A673 (cell line): ENCODE measurements around the gene PIK3CD. TPM values are rescaled to one million over a fixed set of nuclear protein-coding genes. Genes with fewer than 3 reads are reported as not detected.

Experiments used
- BruUV-seq: library from RNA; stranded (reverse); fragments of 400-500 nt; replicated peaks from 2 replicates; lab custom pipeline; 2021; lab: Mats Ljungman, UMichigan
- CTCF ChIA-PET: fragments of 300-600 bp; sonication (Branson Sonifier 250); formaldehyde crosslinking; loops from one replicate; lab custom pipeline; 2022; ENCODE audit warnings: antibody characterized with exemption; lab: Charles Lee
- POLR2A ChIA-PET: fragments of 300-600 bp; sonication (Branson Sonifier 250); formaldehyde crosslinking; loops from one replicate; lab custom pipeline; 2022; ENCODE audit warnings: antibody characterized with exemption; ENCODE audit not compliant: low non-redundant PET; lab: Charles Lee
- DNase-seq: peaks from one replicate; pipeline ENCODE4 v3.0.0-alpha.2; 2015; ENCODE audit warnings: low spot score
- H3K27ac ChIP-seq: fragments of 200-600 bp; sonication (generic); 2 replicates; pipeline ENCODE4 v1.5.1; 2016; ENCODE audit warnings: mixed run types, low read depth, mild to moderate bottlenecking, mixed read lengths, antibody characterized with exemption, low read length; ENCODE audit not compliant: poor library complexity, severe bottlenecking
- H3K27me3 ChIP-seq: fragments of 200-600 bp; sonication (generic); replicated peaks from 2 replicates; pipeline ENCODE4 v1.6.1; 2017; ENCODE audit warnings: mixed run types, low read depth, mild to moderate bottlenecking, mixed read lengths, antibody characterized with exemption, low read length; ENCODE audit not compliant: insufficient read depth, poor library complexity
- H3K36me3 ChIP-seq: fragments of 200-600 bp; sonication (generic); 2 replicates; pipeline ENCODE4 v1.6.1; 2016; ENCODE audit warnings: mixed run types, mild to moderate bottlenecking, mixed read lengths, antibody characterized with exemption, low read length; ENCODE audit not compliant: insufficient read depth, poor library complexity, severe bottlenecking
- H3K4me1 ChIP-seq: fragments of 200-600 bp; sonication (generic); 2 replicates; pipeline ENCODE4 v1.6.1; 2017; ENCODE audit warnings: mixed run types, mild to moderate bottlenecking, mixed read lengths, antibody characterized with exemption, low read length; ENCODE audit not compliant: insufficient read depth, poor library complexity, severe bottlenecking
- H3K4me3 ChIP-seq: fragments of 200-600 bp; sonication (generic); 2 replicates; pipeline ENCODE4 v1.5.1; 2016; ENCODE audit warnings: low read depth, mixed run types, mild to moderate bottlenecking, mixed read lengths, low read length; ENCODE audit not compliant: poor library complexity, severe bottlenecking
- H3K9me3 ChIP-seq: fragments of 200-600 bp; sonication (generic); 2 replicates; pipeline ENCODE4 v1.6.1; 2016; ENCODE audit warnings: mixed run types, low read depth, mild to moderate bottlenecking, mixed read lengths, antibody characterized with exemption, low read length; ENCODE audit not compliant: poor library complexity, severe bottlenecking
- CTCF ChIP-seq: fragments of 300-800, 200-600 bp; sonication (generic); conservative IDR thresholded peaks from 2 replicates; pipeline ENCODE4 v1.5.1; 2017; ENCODE audit warnings: low read depth, mild to moderate bottlenecking, antibody characterized with exemption, low read length, moderate library complexity, mixed read lengths
- EZH2 ChIP-seq: fragments of 200-600 bp; sonication (generic); IDR thresholded peaks from 2 replicates; pipeline ENCODE4 v1.6.1; 2017; ENCODE audit warnings: borderline replicate concordance, low read depth, mild to moderate bottlenecking, mixed read lengths, antibody characterized with exemption, low read length; ENCODE audit not compliant: poor library complexity, severe bottlenecking
- intact Hi-C: fragments of 100-400 bp; cut with micrococcal nuclease; formaldehyde crosslinking; loops from one replicate; pipeline ENCODE4 v1.10.0; 2022; ENCODE audit not compliant: unreplicated experiment
- total RNA-seq: library from RNA; stranded (reverse); gene quantifications from 2 replicates; pipeline ENCODE4 v1.2.3, GENCODE V29; 2021

Gene PIK3CD
- total RNA-seq, 1 experiment from 2014 or later: 2.1 TPM

GRCh38 chr1:9736241-9736640 is 84.7 kb downstream of the PIK3CD start:
- H3K4me3 ChIP-seq: no peak overlapping the region
- ChIA-PET POLR2A (no interaction called here), CTCF (no interaction called here)
- intact Hi-C loops: no loop called here
- H3K27me3 ChIP-seq: no peaks in the 10 kb centered on the region
- H3K9me3 ChIP-seq: no peaks in the 10 kb centered on the region
- H3K36me3 ChIP-seq: peaks cover 70% of the 10 kb centered on the region
- BruUV-seq: no TSS peak
- H3K27ac ChIP-seq: no peak overlapping the region
- no peaks in the 10 kb centered on the region for H3K4me1 ChIP-seq
- no peak for DNase-seq
- TF ChIP-seq EZH2 (no peak), CTCF (no peak)

DNA sequence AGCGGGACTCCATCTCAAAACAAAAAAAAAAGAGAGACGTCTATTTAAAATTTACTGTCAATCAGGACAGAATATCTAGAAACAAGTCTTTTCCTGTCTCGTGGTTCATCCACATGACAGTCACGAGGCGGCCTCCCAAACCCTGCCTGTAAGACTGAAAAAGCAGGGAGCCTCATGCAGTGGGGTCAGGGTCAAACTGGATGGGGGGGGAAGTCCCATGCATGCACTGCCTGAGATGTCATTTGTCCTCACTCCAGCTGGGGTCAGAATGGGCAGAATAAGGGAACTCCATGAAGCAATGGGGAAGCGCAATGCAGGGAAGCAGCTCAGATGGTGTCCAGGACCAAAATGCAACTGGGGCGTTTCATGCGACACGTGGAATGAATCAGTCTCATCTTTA is 85.5 kb downstream of the PIK3CD start:
- TF ChIP-seq EZH2: no peak
- no peak for TF ChIP-seq CTCF
- no peak for DNase-seq
- intact Hi-C loops: no loop called here
- ChIA-PET POLR2A (no interaction called here), CTCF (no interaction called here)
- H3K9me3 ChIP-seq: no peaks in the 10 kb centered on the region
- no peak overlapping the region for H3K4me3 ChIP-seq
- no TSS peak for BruUV-seq
- no peak overlapping the region for H3K27ac ChIP-seq
- peaks cover 69% of the 10 kb centered on the region for H3K36me3 ChIP-seq
- H3K27me3 ChIP-seq: no peaks in the 10 kb centered on the region
- H3K4me1 ChIP-seq: no peaks in the 10 kb centered on the region

DNA sequence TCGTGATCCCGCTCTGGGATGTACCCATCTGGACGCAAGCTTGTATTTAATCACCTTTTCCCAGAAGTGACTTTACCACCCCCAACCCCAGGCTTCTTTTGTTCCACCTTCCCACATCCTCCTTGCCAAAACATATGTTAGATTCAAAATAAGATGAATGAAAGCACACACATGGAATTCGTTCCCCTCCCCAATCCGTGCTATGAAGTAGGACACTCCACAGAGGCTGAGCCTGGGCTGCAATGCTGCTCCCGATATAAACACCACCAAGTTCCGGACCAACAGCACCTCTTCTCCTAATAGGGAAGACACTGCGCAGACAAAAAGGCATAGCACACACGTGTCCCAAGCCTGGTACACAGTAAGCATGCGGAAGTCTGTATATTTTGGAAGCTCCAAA is 86.1 kb downstream of the PIK3CD start:
- no peaks in the 10 kb centered on the region for H3K9me3 ChIP-seq
- H3K4me3 ChIP-seq: no peak overlapping the region
- H3K4me1 ChIP-seq: no peaks in the 10 kb centered on the region
- no TSS peak for BruUV-seq
- H3K27me3 ChIP-seq: no peaks in the 10 kb centered on the region
- POLR2A ChIA-PET: no interaction called here
- no peak overlapping the region for H3K27ac ChIP-seq
- no peak for DNase-seq
- CTCF ChIA-PET: no interaction called here
- intact Hi-C loops: no loop called here
- TF ChIP-seq EZH2 (no peak), CTCF (no peak)
- H3K36me3 ChIP-seq: peaks cover 66% of the 10 kb centered on the region
